GM21390 (cell line): ENCODE measurements around the gene KDM3B.
A peak's percentile ranks its signal among the peaks of the same experiment; 100 is the strongest.
"Not testable (repeated sequence)": the region's sequence is repeated elsewhere in the genome, so short reads cannot be mapped to it uniquely, and the experiment has no call there.

Experiments
- ATAC-seq: cut with Tn5 transposase; IDR thresholded peaks from one replicate; pipeline ENCODE4 v1.9.1; 2021; ENCODE audit not compliant: unreplicated experiment

KDM3B gene

GRCh38 chr5:138352071-138352721 lies at the start of gene KDM3B:
Gene KDM3B (plus strand): TSS chr5:138352685. CDS start chr5:138352796, 111 bp downstream.
- ATAC-seq: peak; percentile 59

GRCh38 chr5:138303372-138303771 lies 49.1 kb upstream of the KDM3B start:
- ATAC-seq: no peak

- ATAC-seq: no peak
These were observed 46.7 kb upstream of the KDM3B start for GRCh38 chr5:138305797-138306196.

GRCh38 chr5:138315751-138316278 lies 36.7 kb upstream of the KDM3B start:
- ATAC-seq: no peak

GRCh38 chr5:138316355-138316754 lies 36.1 kb upstream of the KDM3B start:
- ATAC-seq: no peak

- ATAC-seq: not testable (repeated sequence)
These were observed 34.3 kb upstream of the KDM3B start for GRCh38 chr5:138318211-138318610.

GRCh38 chr5:138330813-138331448 lies 21.6 kb upstream of the KDM3B start:
- no peak for ATAC-seq

GRCh38 chr5:138331449-138332368 lies 20.8 kb upstream of the KDM3B start, which contains the start of gene CDC25C:
Gene CDC25C (minus strand): TSS chr5:138331804. CDS start chr5:138331180, 624 bp downstream.
- peak; percentile 99 for ATAC-seq

- no peak for ATAC-seq
These were observed 17.5 kb upstream of the KDM3B start for GRCh38 chr5:138334867-138335447.

- peak; percentile 14 for ATAC-seq
These were observed 15.4 kb upstream of the KDM3B start for GRCh38 chr5:138336952-138337684.

- ATAC-seq: peak; percentile 80
These were observed 14.6 kb upstream of the KDM3B start, which contains the start of gene FAM53C for GRCh38 chr5:138337685-138338410. Gene FAM53C (plus strand): TSS chr5:138338266. CDS start chr5:138341336, 3,070 bp downstream.

- ATAC-seq: peak; percentile 8
These were observed 13.9 kb upstream of the KDM3B start for GRCh38 chr5:138338411-138339090.

GRCh38 chr5:138339091-138339456 lies 13.4 kb upstream of the KDM3B start:
- no peak for ATAC-seq

GRCh38 chr5:138339464-138339863 lies 13.0 kb upstream of the KDM3B start:
- no peak for ATAC-seq

- ATAC-seq: no peak
These were observed 12.5 kb upstream of the KDM3B start for GRCh38 chr5:138340008-138340407.

GRCh38 chr5:138344887-138345622 lies 7.4 kb upstream of the KDM3B start:
- ATAC-seq: no peak

GRCh38 chr5:138346889-138347288 lies 5.6 kb upstream of the KDM3B start:
- no peak for ATAC-seq

GRCh38 chr5:138349852-138350562 lies 2.5 kb upstream of the KDM3B start:
- no peak for ATAC-seq
